Gastroesophageal sphincter (tissue), 3 donors: ENCODE results near the gene CCDC71L.

Source experiments
- POLR2A ChIP-seq, 2 donors: fragments of 450-650 bp; IDR thresholded peaks; one replicate each; pipeline ENCODE4 v1.6.1; 2017; ENCODE audit warnings: antibody characterized with exemption in 2 of 2, mild to moderate bottlenecking in 2 of 2, moderate library complexity in 1 of 2
- TF ChIP-seq, protein P1 (sequence below), 4 experiments: fragments of 200-600 bp in 2 of 4; fragments of 450-650 bp in 2 of 4; sonication (generic) in 1 of 4; IDR thresholded peaks; one replicate each; pipeline ENCODE4 v1.5.1; 2017 to 2019; ENCODE audit warnings: antibody characterized with exemption in 4 of 4, mild to moderate bottlenecking in 2 of 4, moderate library complexity in 2 of 4

DNA sequence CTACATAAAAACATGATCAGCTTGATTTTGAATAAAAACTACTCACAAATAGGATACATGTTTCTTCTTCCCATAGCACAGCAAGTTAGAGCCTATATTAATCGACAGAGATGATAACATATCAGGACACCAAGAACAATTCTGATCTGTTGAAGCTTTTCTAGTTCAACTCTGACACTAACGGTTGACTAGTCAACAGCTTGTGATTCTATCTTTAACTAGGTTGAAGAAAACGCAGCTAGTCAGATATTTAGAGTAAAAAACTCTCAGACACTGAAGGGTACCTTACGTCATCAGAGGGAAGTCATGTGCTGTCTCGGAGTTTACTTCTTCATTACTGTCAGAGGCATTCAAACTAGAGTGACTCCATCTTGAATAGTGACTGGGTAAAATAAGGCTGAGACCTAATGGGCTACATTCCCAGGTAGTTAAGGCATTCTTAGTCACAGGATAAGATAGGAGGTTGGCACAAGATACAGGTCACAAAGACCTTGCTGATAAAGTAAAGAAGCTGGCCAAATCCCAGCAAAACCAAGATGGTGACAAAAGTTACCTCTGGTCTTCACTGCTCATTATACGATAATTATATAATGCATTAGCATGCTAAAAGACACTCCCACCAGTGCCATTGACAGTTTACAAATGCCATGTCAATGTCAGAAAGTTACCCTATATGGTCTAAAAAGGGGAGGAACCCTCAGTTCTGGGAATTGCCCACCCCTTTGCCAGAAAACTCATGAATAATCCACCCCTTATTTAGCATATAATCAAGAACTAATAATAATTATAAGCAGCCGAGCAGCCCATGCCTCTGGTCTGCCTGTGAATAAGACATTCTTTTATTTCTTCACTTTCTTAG lies 21.3 kb downstream of the CCDC71L start:
- TF ChIP-seq, protein P1, sequence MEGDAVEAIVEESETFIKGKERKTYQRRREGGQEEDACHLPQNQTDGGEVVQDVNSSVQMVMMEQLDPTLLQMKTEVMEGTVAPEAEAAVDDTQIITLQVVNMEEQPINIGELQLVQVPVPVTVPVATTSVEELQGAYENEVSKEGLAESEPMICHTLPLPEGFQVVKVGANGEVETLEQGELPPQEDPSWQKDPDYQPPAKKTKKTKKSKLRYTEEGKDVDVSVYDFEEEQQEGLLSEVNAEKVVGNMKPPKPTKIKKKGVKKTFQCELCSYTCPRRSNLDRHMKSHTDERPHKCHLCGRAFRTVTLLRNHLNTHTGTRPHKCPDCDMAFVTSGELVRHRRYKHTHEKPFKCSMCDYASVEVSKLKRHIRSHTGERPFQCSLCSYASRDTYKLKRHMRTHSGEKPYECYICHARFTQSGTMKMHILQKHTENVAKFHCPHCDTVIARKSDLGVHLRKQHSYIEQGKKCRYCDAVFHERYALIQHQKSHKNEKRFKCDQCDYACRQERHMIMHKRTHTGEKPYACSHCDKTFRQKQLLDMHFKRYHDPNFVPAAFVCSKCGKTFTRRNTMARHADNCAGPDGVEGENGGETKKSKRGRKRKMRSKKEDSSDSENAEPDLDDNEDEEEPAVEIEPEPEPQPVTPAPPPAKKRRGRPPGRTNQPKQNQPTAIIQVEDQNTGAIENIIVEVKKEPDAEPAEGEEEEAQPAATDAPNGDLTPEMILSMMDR (IDR thresholded peaks at IDR 0.05): no peak
- no peak for TF ChIP-seq POLR2A (IDR thresholded peaks at IDR 0.05)
